GM10266 (cell line): Measurements from ENCODE around the gene PLA2R1.

Experiments used
- DNase-seq: peaks from one replicate; pipeline ENCODE4 v3.0.0; 2012; ENCODE audit errors: extremely low spot score
- TF ChIP-seq, protein P1 (sequence below): IDR thresholded peaks from 2 replicates; pipeline ENCODE4 v1.5.1; 2012; ENCODE audit warnings: mild to moderate bottlenecking, low read depth; ENCODE audit not compliant: control insufficient read depth, insufficient read depth; ENCODE audit errors: missing control alignments

The PLA2R1 gene

DNA sequence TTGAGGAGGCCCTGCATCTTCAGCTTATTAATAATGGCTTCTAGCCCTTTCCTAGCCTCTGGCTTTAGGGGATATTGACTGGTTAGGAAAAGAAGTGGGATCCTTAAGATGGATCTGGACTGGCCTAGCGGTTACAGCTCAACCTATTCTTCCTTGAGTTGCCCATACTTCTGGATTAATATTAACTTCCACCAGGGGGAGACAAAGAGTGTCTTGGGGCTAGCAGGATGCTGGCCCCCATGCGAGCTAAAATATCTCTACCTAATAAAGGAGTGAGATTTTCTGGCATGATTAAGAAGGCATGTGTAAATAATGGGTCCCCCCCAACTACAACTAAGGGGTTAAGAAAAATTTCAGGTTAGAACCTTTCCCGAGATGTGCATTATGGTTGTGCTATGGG, 23.2 kb upstream of the PLA2R1 start:
- DNase-seq: no peak
- TF ChIP-seq, protein P1, sequence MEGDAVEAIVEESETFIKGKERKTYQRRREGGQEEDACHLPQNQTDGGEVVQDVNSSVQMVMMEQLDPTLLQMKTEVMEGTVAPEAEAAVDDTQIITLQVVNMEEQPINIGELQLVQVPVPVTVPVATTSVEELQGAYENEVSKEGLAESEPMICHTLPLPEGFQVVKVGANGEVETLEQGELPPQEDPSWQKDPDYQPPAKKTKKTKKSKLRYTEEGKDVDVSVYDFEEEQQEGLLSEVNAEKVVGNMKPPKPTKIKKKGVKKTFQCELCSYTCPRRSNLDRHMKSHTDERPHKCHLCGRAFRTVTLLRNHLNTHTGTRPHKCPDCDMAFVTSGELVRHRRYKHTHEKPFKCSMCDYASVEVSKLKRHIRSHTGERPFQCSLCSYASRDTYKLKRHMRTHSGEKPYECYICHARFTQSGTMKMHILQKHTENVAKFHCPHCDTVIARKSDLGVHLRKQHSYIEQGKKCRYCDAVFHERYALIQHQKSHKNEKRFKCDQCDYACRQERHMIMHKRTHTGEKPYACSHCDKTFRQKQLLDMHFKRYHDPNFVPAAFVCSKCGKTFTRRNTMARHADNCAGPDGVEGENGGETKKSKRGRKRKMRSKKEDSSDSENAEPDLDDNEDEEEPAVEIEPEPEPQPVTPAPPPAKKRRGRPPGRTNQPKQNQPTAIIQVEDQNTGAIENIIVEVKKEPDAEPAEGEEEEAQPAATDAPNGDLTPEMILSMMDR: no peak

DNA sequence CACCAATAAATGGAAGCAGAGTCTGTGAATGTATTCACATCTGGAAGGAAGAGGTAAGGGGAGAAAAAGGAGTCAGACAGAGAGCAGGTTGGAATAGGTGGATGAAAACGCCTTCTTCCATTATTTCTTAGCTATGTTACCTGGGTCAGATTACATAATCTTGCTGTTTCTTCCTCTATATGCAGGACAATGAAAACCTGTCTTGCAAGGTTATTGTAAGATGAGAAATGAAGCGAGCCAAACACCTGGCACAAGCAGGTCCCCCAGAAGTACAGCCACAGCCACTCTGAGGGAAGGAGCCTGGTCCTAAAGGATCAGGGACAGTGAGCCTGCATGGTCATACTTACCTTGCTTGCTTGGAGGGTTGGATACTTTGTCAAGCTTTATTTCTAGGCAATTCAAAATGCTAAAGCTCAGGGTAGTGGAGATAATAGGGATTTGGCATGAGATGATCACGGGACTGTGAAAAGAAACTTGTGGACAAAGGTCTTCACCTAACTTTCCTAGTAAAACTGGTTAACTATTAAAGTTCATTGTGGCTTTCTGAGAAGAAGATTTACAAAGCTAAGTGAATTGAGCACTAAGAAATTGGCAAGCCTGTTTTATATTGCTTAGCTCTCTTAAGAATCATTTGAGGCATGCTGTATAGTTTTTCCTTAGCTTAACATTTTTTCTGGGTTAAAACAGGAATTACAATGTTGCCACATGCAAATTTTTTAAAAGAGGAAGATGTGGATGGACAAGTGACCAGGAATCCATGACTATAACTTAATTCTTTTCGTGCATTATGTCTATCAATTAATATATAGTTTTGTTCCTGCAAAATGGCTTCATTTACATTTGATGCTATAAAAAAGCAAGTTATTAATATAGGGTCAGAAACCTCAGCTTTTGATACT, 15.7 kb upstream of the PLA2R1 start:
- TF ChIP-seq, protein P1: no peak
- no peak for DNase-seq

DNA sequence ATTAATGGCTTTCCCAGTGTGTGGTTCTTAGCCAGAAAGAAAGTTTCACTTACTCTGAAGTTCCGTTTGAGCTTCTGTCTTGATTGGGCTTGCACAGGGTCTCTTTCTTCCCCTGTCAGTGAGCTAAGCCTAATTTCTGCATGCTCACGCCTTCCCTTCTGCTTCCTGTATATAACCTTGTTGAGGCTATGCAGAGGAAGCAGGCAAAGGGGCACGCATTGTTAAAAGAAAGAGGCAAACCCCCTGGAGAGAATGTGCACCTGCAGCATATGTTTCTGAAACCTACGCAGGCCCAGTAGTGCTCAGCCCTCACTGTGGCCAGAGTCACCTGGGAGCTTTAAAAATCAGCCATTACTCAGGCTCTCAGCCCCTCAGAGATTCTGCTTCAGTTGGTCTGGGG, 14.5 kb upstream of the PLA2R1 start:
- TF ChIP-seq, protein P1: no peak
- no peak for DNase-seq

DNA sequence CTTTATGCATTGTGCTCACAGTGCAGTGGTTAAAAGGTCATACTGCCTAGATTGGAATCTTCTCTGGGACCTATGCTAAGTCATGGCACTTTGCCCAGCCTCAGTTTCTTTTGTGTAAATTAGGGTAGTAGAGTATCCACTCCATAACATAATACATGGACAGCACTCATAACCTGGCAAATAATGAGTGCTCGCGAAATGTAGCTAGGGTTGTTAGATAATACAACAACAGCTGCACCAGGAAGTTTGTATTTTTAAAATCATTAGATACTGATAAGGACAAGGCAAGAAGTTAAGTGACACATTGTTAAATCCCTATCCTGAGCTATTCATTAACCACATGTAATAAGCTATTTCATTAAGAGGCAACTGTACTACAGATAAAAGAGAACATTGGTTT, 13.8 kb upstream of the PLA2R1 start:
- DNase-seq: no peak
- TF ChIP-seq, protein P1: no peak

DNA sequence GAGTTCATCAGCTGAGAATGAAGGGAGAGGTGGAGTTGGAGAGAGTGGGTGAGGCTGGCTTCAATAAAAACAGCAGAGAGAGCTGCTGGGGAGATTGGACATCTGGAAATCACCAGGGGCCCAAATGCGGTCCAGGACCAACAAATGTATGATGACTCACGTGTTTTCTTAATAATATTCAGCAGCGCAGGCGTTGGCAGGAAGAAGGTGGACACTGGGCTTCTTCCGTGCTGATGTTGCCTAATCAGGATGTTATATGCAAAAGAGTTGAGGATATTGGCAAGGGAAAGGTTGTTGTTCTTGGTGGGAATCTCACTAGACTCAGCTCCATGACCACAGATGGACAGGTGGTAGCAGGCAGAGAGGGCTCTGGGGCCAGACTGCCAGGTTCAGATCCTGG, 12.8 kb upstream of the PLA2R1 start:
- DNase-seq: no peak

DNA sequence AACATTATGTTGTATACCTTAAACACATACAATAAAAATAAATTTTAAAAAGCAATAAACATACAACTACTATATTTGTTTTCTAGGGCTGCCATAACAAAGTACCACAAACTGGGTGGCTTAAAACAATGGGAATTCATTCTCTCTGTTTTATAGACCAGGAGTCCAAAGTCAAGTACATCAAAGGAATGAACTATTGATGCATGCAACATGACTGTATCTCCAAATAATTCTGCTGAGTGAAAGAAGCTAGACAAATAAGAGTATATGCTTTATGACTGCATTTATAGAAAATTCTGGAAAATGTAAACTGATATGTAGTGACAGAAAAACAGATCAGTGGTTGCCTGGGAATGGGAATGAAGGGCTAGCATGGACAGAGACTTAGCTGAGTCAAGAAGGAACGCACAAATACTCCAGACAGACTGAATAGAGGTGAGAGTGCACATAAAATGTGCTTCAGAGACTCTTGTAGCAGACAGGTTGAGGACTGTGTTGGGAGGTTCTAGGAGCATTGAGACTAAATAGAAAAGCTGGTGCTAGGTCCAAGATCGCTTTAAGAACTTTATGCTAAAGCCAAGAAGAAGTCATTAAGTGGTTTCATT, 11.0 kb upstream of the PLA2R1 start:
- TF ChIP-seq, protein P1: no peak
- no peak for DNase-seq

More for the DNA sequence above, 12.8 kb upstream of the PLA2R1 start:
- TF ChIP-seq, protein P1: no peak

DNA sequence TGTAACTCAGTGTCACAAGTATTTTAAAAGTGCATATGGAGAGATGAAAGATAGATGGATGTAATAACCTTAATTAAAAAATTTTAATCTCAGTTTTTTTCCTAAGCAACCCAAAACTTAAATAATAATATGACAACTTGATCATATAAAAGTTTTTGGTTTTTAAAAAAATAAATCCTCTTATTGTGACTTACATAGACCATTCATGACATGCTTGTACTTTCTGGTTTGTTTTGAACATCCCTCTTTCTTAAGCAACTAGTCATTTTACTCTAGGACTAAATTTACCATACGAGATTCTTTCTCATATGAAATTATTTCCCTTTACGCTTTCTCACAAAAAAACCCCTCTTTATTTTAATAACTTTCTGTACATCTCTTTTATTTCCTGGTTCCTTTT, 6.5 kb upstream of the PLA2R1 start:
- no peak for DNase-seq
- TF ChIP-seq, protein P1: no peak
